Measurements from ENCODE around the gene FIGN. TPM values are rescaled to one million over a fixed set of nuclear protein-coding genes. Genes with fewer than 3 reads are reported as not detected.

The FIGN gene
- total and polyA plus RNA-seq, 12 donors, result 1.1 to 10.8 (median 5.2) TPM

DNA sequence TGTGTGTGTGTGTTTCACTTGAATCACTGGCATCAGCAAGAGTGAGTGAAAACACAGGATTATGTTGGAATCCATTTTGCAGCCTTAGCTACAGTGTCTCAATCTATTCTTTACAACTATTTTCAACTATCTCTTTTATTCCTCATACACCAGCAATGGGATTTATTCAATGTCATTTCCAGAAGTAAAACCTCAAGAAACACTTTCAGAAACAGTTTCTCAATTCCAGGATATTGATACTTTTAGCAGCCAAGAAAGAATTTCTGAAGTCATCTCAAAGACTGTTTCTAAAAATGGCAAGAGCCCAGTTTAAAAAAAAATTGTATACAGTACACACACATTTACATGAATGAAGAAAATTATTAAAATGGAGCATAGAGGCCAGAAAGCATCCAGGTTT, 171.6 kb downstream of the FIGN start:
- DNase-seq, result no peak
- intact Hi-C loops (cut with DNase I), result no loop called here
- Histone ChIP-seq H3K27ac (no peak overlapping the region), H3K27me3 (no peaks in the 10 kb centered on the region), H3K4me3 (no peak overlapping the region), H3K36me3 (replicated peaks in 1 of 2) (no peaks in the 10 kb centered on the region), H3K4me1 (replicated peaks in 1 of 2) (no peaks in the 10 kb centered on the region), H3K9me3 (replicated peaks in 1 of 3) (no peaks in the 10 kb centered on the region)
- TF ChIP-seq POLR2A (IDR thresholded peaks at IDR 0.05), result no peak
- TF ChIP-seq, protein P1, sequence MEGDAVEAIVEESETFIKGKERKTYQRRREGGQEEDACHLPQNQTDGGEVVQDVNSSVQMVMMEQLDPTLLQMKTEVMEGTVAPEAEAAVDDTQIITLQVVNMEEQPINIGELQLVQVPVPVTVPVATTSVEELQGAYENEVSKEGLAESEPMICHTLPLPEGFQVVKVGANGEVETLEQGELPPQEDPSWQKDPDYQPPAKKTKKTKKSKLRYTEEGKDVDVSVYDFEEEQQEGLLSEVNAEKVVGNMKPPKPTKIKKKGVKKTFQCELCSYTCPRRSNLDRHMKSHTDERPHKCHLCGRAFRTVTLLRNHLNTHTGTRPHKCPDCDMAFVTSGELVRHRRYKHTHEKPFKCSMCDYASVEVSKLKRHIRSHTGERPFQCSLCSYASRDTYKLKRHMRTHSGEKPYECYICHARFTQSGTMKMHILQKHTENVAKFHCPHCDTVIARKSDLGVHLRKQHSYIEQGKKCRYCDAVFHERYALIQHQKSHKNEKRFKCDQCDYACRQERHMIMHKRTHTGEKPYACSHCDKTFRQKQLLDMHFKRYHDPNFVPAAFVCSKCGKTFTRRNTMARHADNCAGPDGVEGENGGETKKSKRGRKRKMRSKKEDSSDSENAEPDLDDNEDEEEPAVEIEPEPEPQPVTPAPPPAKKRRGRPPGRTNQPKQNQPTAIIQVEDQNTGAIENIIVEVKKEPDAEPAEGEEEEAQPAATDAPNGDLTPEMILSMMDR (IDR thresholded peaks at IDR 0.05), result no peak

DNA sequence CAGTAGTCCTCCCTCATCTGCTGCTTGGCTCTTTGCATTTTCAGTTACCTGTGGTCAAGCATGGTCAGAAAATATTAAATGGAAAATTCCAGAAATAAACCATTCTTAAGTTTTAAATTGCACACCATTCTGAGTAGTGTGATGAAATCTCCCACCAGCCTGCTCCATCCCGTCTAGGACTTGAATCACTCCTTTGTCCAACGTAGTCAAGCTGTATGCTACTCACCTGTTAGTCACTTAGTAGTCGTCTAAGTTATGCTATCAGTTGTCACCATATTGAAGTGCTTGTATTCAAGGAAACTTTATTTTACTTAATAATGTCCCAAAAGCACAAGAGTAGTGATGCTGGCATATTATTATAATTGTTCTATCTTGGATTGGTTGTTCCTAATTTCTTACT, 172.5 kb downstream of the FIGN start:
- Histone ChIP-seq H3K9me3 (replicated peaks in 1 of 3) (no peaks in the 10 kb centered on the region), H3K4me1 (replicated peaks in 1 of 2) (no peaks in the 10 kb centered on the region), H3K36me3 (replicated peaks in 1 of 2) (no peaks in the 10 kb centered on the region), H3K27ac (no peak overlapping the region), H3K4me3 (no peak overlapping the region), H3K27me3 (no peaks in the 10 kb centered on the region)
- no peak for DNase-seq
- intact Hi-C loops (cut with DNase I), result no loop called here
- 72 to 80% (median 77%) methylated on average over 3 of the region's 3 CpGs for WGBS, 4 donors
- no peak for TF ChIP-seq POLR2A (IDR thresholded peaks at IDR 0.05)
- TF ChIP-seq, protein P1 (IDR thresholded peaks at IDR 0.05), result no peak

GRCh38 chr2:163558251-163559021, 177.4 kb downstream of the FIGN start:
- no peaks in the 10 kb centered on the region for H3K27me3 ChIP-seq
- no peaks in the 10 kb centered on the region for H3K36me3 ChIP-seq (replicated peaks in 1 of 2)
- no peak overlapping the region for H3K4me3 ChIP-seq
- DNase-seq, result no peak
- intact Hi-C loops (cut with DNase I), result no loop called here
- no peak for TF ChIP-seq POLR2A (IDR thresholded peaks at IDR 0.05)
- TF ChIP-seq, protein P1 (IDR thresholded peaks at IDR 0.05), result no peak
- WGBS, 4 donors, result 81 to 88% (median 86%) methylated on average over 7 to 8 of the region's 8 CpGs
- H3K27ac ChIP-seq, result no peak overlapping the region
- no peaks in the 10 kb centered on the region for H3K4me1 ChIP-seq (replicated peaks in 1 of 2)
- no peaks in the 10 kb centered on the region for H3K9me3 ChIP-seq (replicated peaks in 1 of 3)

GRCh38 chr2:163556511-163556910, 179.3 kb downstream of the FIGN start:
- Histone ChIP-seq H3K27ac (no peak overlapping the region), H3K36me3 (replicated peaks in 1 of 2) (no peaks in the 10 kb centered on the region), H3K4me3 (no peak overlapping the region), H3K9me3 (replicated peaks in 1 of 3) (peaks cover 0 to 5% (median 0%) of the 10 kb centered on the region in 3 donors), H3K4me1 (replicated peaks in 1 of 2) (peaks cover 6 to 9% of the 10 kb centered on the region in 2 donors), H3K27me3 (no peaks in the 10 kb centered on the region)
- TF ChIP-seq, protein P1 (IDR thresholded peaks at IDR 0.05), result no peak
- TF ChIP-seq POLR2A (IDR thresholded peaks at IDR 0.05), result no peak
- DNase-seq, result no peak
- 72 to 89% (median 84%) methylated on average over 2 of the region's 2 CpGs for WGBS, 4 donors
- intact Hi-C loops (cut with DNase I), result no loop called here
